HG02571 (cell line): Measurements from ENCODE around the gene ZNF362.

Source experiments
- ATAC-seq: cut with Tn5 transposase; IDR thresholded peaks from one replicate; pipeline ENCODE4 v1.9.1; 2021; ENCODE audit warnings: mild to moderate bottlenecking, moderate library complexity; ENCODE audit not compliant: unreplicated experiment

ZNF362 gene

GRCh38 chr1:33267468-33268205 is 11.3 kb downstream of the ZNF362 start:
- ATAC-seq: no peak

GRCh38 chr1:33268457-33268856 is 12.2 kb downstream of the ZNF362 start:
- no peak for ATAC-seq

- no peak for ATAC-seq
Measured at GRCh38 chr1:33268927-33269610, 12.8 kb downstream of the ZNF362 start.

- no peak for ATAC-seq
Measured at GRCh38 chr1:33269621-33270020, 13.3 kb downstream of the ZNF362 start.

- ATAC-seq: no peak
Measured at GRCh38 chr1:33270379-33270778, 14.1 kb downstream of the ZNF362 start.

GRCh38 chr1:33270808-33271465 is 14.6 kb downstream of the ZNF362 start:
- ATAC-seq: no peak

GRCh38 chr1:33271666-33272505 is 15.6 kb downstream of the ZNF362 start:
- no peak for ATAC-seq

- ATAC-seq: no peak
Measured at GRCh38 chr1:33272509-33272908, 16.2 kb downstream of the ZNF362 start.

- no peak for ATAC-seq
Measured at GRCh38 chr1:33272930-33273329, 16.6 kb downstream of the ZNF362 start.

- no peak for ATAC-seq
Measured at GRCh38 chr1:33273406-33273805, 17.1 kb downstream of the ZNF362 start.

GRCh38 chr1:33273961-33274371 is 17.7 kb downstream of the ZNF362 start:
- no peak for ATAC-seq

GRCh38 chr1:33274446-33274845 is 18.2 kb downstream of the ZNF362 start:
- no peak for ATAC-seq

GRCh38 chr1:33275195-33275594 is 18.9 kb downstream of the ZNF362 start:
- ATAC-seq: no peak

GRCh38 chr1:33275706-33276572 is 19.6 kb downstream of the ZNF362 start:
- ATAC-seq: no peak

- ATAC-seq: no peak
Measured at GRCh38 chr1:33276573-33277298, 20.4 kb downstream of the ZNF362 start.

GRCh38 chr1:33277488-33278084 is 21.3 kb downstream of the ZNF362 start:
- no peak for ATAC-seq

- no peak for ATAC-seq
Measured at GRCh38 chr1:33280091-33280661, 23.9 kb downstream of the ZNF362 start.

GRCh38 chr1:33281554-33282303 is 25.4 kb downstream of the ZNF362 start:
- no peak for ATAC-seq
